Type B pancreatic cell (in vitro differentiated cells): Measurements from ENCODE around the gene GPR107. TPM values are rescaled to one million over a fixed set of nuclear protein-coding genes. Genes with fewer than 3 reads are reported as not detected.

Experiments
- DNase-seq: peaks from one replicate; pipeline ENCODE4 v3.0.0; 2021; ENCODE audit warnings: mixed read lengths; ENCODE audit not compliant: unreplicated experiment; ENCODE audit errors: extremely low spot score
- H3K27ac Mint-ChIP-seq: 2 replicates; pipeline ENCODE4 v1.8.0; 2021; ENCODE audit warnings: mild to moderate bottlenecking, mixed read lengths
- H3K27me3 Mint-ChIP-seq: 2 replicates; pipeline ENCODE4 v1.8.0; 2021; ENCODE audit warnings: mixed read lengths
- H3K36me3 Mint-ChIP-seq: 2 replicates; pipeline ENCODE4 v1.8.0; 2021; ENCODE audit warnings: mixed read lengths
- H3K4me1 Mint-ChIP-seq: one replicate; pipeline ENCODE4 v1.8.0; 2021; ENCODE audit warnings: mixed read lengths; ENCODE audit not compliant: unreplicated experiment
- H3K4me3 Mint-ChIP-seq: 2 replicates; pipeline ENCODE4 v1.8.0; 2021; ENCODE audit warnings: mild to moderate bottlenecking, mixed read lengths
- H3K9me3 Mint-ChIP-seq: 2 replicates; pipeline ENCODE4 v1.8.0; 2021; ENCODE audit warnings: mixed read lengths
- total RNA-seq: library from RNA; stranded (reverse); gene quantifications from 2 replicates; pipeline ENCODE4 v1.2.1, GENCODE V29; 2021; ENCODE audit warnings: low replicate concordance
- TF ChIP-seq, protein P1 (sequence below): fragments of 200-600 bp; sonication (generic); conservative IDR thresholded peaks from 2 replicates; pipeline ENCODE4 v1.5.0; 2021; ENCODE audit warnings: antibody characterized with exemption, mild to moderate bottlenecking

The GPR107 gene
- total RNA-seq, 1 donor from 2014 or later: 43.6 TPM

DNA sequence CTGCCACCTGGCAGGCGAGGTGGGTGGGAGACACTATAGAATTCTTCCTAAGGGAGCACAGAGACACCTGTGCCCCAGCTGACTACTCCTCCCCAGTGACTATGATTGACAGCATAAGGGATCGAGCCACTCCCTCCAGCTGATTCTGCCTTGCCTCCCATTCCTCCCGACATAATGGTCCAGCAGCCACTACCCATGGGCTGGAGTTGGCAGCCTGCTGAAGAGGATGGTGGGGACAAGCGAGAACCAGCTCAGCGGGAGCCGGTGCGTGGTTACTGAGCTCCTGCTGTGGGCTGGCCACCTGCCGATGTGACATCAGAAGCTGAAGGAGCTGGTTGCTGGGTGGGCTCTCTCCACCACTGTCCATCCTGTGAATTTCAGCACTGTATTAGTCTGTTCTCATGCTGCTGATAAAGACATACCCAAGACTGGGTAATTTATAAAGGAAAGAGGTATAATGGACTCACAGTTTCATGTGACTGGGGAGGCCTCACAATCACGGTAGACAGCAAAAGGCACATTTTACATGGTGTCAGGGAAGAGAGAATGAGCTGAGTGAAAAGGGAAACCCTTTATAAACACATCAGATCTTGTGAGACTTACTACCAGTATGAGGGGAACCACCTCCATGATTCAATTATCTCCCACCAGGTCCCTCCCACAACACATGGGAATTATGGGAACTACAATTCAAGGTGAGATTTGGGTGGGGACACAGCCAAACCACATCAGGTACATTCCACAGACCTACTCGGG, 106.4 kb downstream of the GPR107 start:
- Mint-ChIP-seq H3K4me1 (no peaks in the 10 kb centered on the region), H3K4me3 (no peak overlapping the region), H3K27me3 (no peaks in the 10 kb centered on the region), H3K36me3 (no peaks in the 10 kb centered on the region), H3K27ac (no peak overlapping the region), H3K9me3 (no peaks in the 10 kb centered on the region)
- DNase-seq: no peak
- TF ChIP-seq, protein P1, sequence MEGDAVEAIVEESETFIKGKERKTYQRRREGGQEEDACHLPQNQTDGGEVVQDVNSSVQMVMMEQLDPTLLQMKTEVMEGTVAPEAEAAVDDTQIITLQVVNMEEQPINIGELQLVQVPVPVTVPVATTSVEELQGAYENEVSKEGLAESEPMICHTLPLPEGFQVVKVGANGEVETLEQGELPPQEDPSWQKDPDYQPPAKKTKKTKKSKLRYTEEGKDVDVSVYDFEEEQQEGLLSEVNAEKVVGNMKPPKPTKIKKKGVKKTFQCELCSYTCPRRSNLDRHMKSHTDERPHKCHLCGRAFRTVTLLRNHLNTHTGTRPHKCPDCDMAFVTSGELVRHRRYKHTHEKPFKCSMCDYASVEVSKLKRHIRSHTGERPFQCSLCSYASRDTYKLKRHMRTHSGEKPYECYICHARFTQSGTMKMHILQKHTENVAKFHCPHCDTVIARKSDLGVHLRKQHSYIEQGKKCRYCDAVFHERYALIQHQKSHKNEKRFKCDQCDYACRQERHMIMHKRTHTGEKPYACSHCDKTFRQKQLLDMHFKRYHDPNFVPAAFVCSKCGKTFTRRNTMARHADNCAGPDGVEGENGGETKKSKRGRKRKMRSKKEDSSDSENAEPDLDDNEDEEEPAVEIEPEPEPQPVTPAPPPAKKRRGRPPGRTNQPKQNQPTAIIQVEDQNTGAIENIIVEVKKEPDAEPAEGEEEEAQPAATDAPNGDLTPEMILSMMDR: no peak

DNA sequence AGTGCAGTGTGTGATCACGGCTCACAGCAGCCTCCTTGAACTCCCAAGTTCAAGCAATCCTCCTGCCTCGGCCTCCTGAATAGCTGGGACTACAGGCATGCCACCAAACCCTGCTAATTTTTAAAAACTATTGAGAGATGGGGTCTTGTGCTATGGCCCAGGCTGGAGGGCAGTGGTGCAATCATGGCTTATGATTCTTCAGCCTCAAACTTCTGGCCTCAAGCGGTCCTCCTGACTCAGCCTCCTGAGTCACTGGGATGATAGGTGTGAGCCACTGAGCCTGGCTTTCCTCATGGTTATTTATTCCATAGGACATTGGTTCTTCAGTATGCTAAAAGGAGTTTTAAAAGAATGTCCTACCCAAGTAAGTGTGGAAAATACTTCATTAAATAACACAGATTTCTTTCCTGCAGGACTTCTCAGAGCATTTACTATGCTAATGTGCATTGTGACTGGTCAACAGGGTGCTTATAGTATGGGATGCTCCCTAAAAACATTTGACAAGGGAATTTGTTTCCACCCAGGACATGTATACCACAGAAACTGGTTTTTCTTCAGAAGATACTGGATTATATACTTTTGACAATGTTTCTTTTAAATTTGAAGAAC, 107.3 kb downstream of the GPR107 start:
- TF ChIP-seq, protein P1: no peak
- H3K9me3 Mint-ChIP-seq: no peaks in the 10 kb centered on the region
- no peaks in the 10 kb centered on the region for H3K36me3 Mint-ChIP-seq
- no peak overlapping the region for H3K27ac Mint-ChIP-seq
- DNase-seq: no peak
- H3K4me1 Mint-ChIP-seq: no peaks in the 10 kb centered on the region
- no peaks in the 10 kb centered on the region for H3K27me3 Mint-ChIP-seq
- no peak overlapping the region for H3K4me3 Mint-ChIP-seq

- Mint-ChIP-seq H3K9me3 (no peaks in the 10 kb centered on the region), H3K27me3 (peaks cover 3% of the 10 kb centered on the region), H3K36me3 (no peaks in the 10 kb centered on the region), H3K27ac (no peak overlapping the region), H3K4me1 (no peaks in the 10 kb centered on the region), H3K4me3 (no peak overlapping the region)
- TF ChIP-seq, protein P1: no peak
- DNase-seq: no peak
Measured at GRCh38 chr9:130165579-130165978, 111.9 kb downstream of the GPR107 start.

- H3K27ac Mint-ChIP-seq: no peak overlapping the region
- no peaks in the 10 kb centered on the region for H3K36me3 Mint-ChIP-seq
- no peaks in the 10 kb centered on the region for H3K9me3 Mint-ChIP-seq
- peaks cover 7% of the 10 kb centered on the region for H3K4me1 Mint-ChIP-seq
- DNase-seq: no peak
- no peak overlapping the region for H3K4me3 Mint-ChIP-seq
- H3K27me3 Mint-ChIP-seq: peaks cover 6% of the 10 kb centered on the region
- TF ChIP-seq, protein P1: no peak
Measured at GRCh38 chr9:130166399-130166798, 112.7 kb downstream of the GPR107 start.

GRCh38 chr9:130167927-130168326, 114.2 kb downstream of the GPR107 start:
- Mint-ChIP-seq H3K4me1 (peaks cover 7% of the 10 kb centered on the region), H3K36me3 (no peaks in the 10 kb centered on the region), H3K4me3 (no peak overlapping the region), H3K27ac (no peak overlapping the region), H3K27me3 (peaks cover 6% of the 10 kb centered on the region), H3K9me3 (no peaks in the 10 kb centered on the region)
- DNase-seq: no peak
- TF ChIP-seq, protein P1: no peak
